ENCODE measurements around the gene HEPACAM2. TPM values are rescaled to one million over a fixed set of nuclear protein-coding genes. Genes with fewer than 3 reads are reported as not detected.

The HEPACAM2 gene
- total RNA-seq, 4 donors from 2014 or later: not detected

- Histone ChIP-seq H3K27me3 (no peaks in the 10 kb centered on the region), H3K4me1 (peaks cover 9 to 10% of the 10 kb centered on the region in 2 donors), H3K9me3 (no peaks in the 10 kb centered on the region), H3K4me3 (peak overlapping the region; percentile 43 to 51 (median 47)), H3K36me3 (peaks cover 0 to 8% of the 10 kb centered on the region in 2 donors), H3K27ac (peak overlapping the region; percentile 52 to 65 (median 57))
- peak; percentile 56 to 64 for ATAC-seq
- TF ChIP-seq POLR2A (IDR thresholded peaks at IDR 0.05): no peak
- TF ChIP-seq, protein P1, sequence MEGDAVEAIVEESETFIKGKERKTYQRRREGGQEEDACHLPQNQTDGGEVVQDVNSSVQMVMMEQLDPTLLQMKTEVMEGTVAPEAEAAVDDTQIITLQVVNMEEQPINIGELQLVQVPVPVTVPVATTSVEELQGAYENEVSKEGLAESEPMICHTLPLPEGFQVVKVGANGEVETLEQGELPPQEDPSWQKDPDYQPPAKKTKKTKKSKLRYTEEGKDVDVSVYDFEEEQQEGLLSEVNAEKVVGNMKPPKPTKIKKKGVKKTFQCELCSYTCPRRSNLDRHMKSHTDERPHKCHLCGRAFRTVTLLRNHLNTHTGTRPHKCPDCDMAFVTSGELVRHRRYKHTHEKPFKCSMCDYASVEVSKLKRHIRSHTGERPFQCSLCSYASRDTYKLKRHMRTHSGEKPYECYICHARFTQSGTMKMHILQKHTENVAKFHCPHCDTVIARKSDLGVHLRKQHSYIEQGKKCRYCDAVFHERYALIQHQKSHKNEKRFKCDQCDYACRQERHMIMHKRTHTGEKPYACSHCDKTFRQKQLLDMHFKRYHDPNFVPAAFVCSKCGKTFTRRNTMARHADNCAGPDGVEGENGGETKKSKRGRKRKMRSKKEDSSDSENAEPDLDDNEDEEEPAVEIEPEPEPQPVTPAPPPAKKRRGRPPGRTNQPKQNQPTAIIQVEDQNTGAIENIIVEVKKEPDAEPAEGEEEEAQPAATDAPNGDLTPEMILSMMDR (IDR thresholded peaks at IDR 0.05 in 4 of 5, conservative IDR thresholded peaks at IDR 0.05 in 1 of 5): no peak
- in situ Hi-C loops (cut with MboI; ENCODE audit: low sequenced_read_pairs in 4 of 4): no loop called here
- DNase-seq: no peak
- intact Hi-C loops (cut with DNase I; ENCODE audit: low total_unique reads): no loop called here
Measured at GRCh38 chr7:93147363-93147762, 78.9 kb downstream of the HEPACAM2 start.

DNA sequence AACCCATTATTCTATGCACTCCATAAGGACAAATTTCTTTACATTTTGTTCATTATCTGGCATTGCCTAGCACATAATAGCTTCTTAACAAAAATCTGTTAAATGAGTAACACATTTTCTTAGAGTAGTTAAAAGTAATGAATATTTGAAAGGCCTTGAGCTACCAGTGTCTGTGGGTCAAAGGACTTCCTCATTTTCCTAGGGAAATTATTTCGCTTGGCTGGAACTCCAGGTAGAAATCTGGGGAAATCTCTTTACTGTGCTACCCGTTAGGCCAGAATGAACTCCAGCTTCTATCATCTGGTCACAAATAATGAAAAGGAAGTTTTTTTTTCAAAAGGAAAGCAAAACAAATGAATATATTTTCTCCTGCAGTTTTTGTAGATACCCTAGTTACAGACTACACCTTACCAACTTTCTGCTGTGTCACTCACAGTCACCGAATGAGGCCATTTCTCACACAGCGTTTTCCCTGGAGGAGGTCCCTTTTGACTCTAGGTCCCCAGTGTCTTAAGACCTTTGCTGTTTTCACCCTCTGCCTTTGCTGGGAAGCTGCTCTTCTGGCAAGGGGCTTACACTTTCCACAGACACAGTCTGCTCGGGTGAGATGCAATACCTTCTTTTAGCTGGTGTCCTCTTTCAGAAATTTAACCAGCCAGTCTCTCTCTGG, 79.7 kb downstream of the HEPACAM2 start:
- in situ Hi-C loops (cut with MboI; ENCODE audit: low sequenced_read_pairs in 4 of 4): no loop called here
- Histone ChIP-seq H3K4me3 (peak overlapping the region; percentile 43 to 51 (median 47)), H3K36me3 (peaks cover 0 to 10% of the 10 kb centered on the region in 2 donors), H3K4me1 (peaks cover 9 to 10% of the 10 kb centered on the region in 2 donors), H3K27ac (peak overlapping the region; percentile 57 to 65 (median 58)), H3K9me3 (no peaks in the 10 kb centered on the region), H3K27me3 (no peaks in the 10 kb centered on the region)
- intact Hi-C loops (cut with DNase I; ENCODE audit: low total_unique reads): no loop called here
- DNase-seq (no peak), ATAC-seq (peak; percentile 36 to 72)
- TF ChIP-seq, protein P1 (IDR thresholded peaks at IDR 0.05 in 4 of 5, conservative IDR thresholded peaks at IDR 0.05 in 1 of 5): no peak
- TF ChIP-seq POLR2A (IDR thresholded peaks at IDR 0.05): no peak

GRCh38 chr7:93146036-93146435, 80.2 kb downstream of the HEPACAM2 start:
- TF ChIP-seq, protein P1 (IDR thresholded peaks at IDR 0.05 in 4 of 5, conservative IDR thresholded peaks at IDR 0.05 in 1 of 5): no peak
- no peak for TF ChIP-seq POLR2A (IDR thresholded peaks at IDR 0.05)
- H3K9me3 ChIP-seq: no peaks in the 10 kb centered on the region
- H3K36me3 ChIP-seq: peaks cover 0 to 12% of the 10 kb centered on the region in 2 donors
- peak overlapping the region in 1 of 4 donors; percentile 43 for H3K4me3 ChIP-seq
- DNase-seq: no peak
- intact Hi-C loops (cut with DNase I; ENCODE audit: low total_unique reads) (no loop called here), in situ Hi-C loops (cut with MboI; ENCODE audit: low sequenced_read_pairs in 4 of 4) (no loop called here)
- ATAC-seq: no peak
- peak overlapping the region in 3 of 4 donors; percentile 57 to 65 (median 58) for H3K27ac ChIP-seq
- no peaks in the 10 kb centered on the region for H3K27me3 ChIP-seq
- peaks cover 9 to 10% of the 10 kb centered on the region in 2 donors for H3K4me1 ChIP-seq

DNA sequence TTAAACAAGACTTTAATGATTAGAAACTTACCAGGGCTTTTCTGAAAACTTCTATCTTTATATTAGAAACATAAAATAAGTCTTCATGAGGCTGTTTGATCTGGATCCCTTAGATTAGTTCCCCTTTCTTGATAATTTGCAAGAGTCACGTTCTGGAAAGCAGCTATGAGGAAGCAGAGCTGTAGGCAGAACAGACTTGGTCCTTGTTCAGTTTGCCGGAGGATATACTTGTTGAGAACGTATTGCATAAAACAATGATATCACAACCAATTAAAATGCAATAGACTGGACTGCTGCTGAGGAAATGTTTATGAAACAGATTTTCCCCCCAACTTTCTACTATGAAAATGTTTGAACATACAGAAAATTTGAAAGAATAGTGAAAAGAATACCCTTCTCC, 80.9 kb downstream of the HEPACAM2 start:
- DNase-seq: no peak
- TF ChIP-seq POLR2A (IDR thresholded peaks at IDR 0.05): no peak
- TF ChIP-seq, protein P1 (IDR thresholded peaks at IDR 0.05 in 4 of 5, conservative IDR thresholded peaks at IDR 0.05 in 1 of 5): no peak
- no peak overlapping the region for H3K27ac ChIP-seq
- peaks cover 9 to 10% of the 10 kb centered on the region in 2 donors for H3K4me1 ChIP-seq
- H3K9me3 ChIP-seq: no peaks in the 10 kb centered on the region
- intact Hi-C loops (cut with DNase I; ENCODE audit: low total_unique reads): no loop called here
- H3K27me3 ChIP-seq: no peaks in the 10 kb centered on the region
- ATAC-seq: no peak
- H3K36me3 ChIP-seq: peaks cover 0 to 16% of the 10 kb centered on the region in 2 donors
- in situ Hi-C loops (cut with MboI; ENCODE audit: low sequenced_read_pairs in 4 of 4): no loop called here
- no peak overlapping the region for H3K4me3 ChIP-seq

All from gastrocnemius medialis (tissue), 4 donors.